ENCODE measurements around the gene ETS1. TPM values are rescaled to one million over a fixed set of nuclear protein-coding genes. Genes with fewer than 3 reads are reported as not detected.

Gene ETS1
- total RNA-seq, 2 donors from 2014 or later = 19.3 to 37.6 TPM

DNA sequence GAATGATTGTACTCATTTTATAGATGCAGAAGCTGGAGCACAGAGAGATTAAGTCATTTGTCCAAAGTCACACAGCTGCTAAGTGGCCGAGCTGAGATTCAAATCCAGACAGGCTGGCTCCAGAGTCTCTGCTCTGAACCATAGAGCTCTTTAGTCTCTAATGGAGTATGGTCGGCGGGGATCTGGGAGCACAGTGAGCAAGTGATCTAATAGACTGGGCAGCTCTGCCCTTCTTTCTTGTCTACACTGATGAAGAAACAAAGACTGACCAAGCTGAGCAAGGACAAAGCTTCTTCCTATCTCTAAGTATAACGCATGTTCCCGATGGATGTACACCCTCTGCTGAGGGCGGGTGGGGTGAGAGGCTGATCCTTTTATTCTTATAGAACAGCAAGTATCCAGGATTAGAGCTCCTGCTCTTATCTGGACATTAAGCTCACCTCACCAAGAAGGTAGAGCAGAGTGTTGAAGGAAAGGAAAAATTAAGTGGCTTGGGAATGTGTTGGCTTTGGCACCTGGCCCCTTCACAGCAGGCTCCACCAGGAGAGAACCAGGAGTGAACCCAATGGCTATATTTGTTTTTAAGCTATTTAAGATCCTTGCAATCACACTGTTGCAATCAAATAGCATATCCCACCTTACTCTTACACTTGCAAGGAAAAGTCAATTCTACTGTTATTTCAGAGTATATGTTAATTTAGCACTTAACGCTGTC is 68.7 kb downstream of the ETS1 start:
- Histone ChIP-seq H3K4me3 (peak overlapping the region; percentile 60), H3K27me3 (no peaks in the 10 kb centered on the region), H3K27ac (peak overlapping the region; percentile 60), H3K36me3 (no peaks in the 10 kb centered on the region), H3K9me3 (no peaks in the 10 kb centered on the region), H3K9ac (ENCODE audit: low read depth in 2 of 2, low read length in 2 of 2) (peak overlapping the region; percentile 8 to 71), H3K4me1 (peaks cover 8% of the 10 kb centered on the region)
- TF ChIP-seq, protein P1, sequence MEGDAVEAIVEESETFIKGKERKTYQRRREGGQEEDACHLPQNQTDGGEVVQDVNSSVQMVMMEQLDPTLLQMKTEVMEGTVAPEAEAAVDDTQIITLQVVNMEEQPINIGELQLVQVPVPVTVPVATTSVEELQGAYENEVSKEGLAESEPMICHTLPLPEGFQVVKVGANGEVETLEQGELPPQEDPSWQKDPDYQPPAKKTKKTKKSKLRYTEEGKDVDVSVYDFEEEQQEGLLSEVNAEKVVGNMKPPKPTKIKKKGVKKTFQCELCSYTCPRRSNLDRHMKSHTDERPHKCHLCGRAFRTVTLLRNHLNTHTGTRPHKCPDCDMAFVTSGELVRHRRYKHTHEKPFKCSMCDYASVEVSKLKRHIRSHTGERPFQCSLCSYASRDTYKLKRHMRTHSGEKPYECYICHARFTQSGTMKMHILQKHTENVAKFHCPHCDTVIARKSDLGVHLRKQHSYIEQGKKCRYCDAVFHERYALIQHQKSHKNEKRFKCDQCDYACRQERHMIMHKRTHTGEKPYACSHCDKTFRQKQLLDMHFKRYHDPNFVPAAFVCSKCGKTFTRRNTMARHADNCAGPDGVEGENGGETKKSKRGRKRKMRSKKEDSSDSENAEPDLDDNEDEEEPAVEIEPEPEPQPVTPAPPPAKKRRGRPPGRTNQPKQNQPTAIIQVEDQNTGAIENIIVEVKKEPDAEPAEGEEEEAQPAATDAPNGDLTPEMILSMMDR (IDR thresholded peaks at IDR 0.05) = no peak
- DNase-seq = no peak
- intact Hi-C loops (cut with DNase I) = no loop called here

DNA sequence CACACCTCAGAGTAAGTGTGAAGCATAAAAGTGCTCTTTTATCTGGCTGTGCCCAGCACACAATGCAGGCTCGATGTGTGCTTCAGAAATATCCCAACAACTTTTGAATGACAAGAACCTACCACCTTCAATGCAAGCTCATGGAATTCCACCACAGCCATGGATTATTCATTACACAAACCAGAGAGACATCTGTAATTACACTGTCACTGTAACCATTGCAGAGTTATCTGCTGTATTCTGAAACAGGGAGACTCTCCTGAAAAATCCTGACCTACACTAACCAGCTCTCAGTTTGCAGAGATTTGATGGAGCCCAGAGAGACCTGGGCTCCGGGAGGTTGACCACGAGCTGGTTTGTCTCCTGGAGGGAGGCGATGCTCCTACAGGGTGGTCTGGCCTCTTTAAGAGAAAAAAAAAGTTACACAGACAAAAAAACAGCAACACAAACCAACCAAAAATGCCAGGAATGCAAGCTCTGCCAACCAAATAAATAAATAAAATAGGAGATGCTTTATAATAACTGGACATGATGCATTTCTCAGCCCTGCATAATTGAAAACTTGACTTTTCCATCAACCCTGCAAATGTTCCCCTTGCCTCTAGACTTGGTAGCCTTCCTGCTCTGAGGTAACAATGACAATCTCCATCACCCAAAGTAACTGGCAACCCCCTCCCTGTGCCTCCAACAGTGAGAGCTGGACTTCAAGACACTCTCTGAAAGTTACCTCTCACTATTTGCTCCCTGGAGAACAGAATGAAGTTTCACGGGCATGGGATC is 69.7 kb downstream of the ETS1 start:
- Histone ChIP-seq H3K4me3 (peak overlapping the region; percentile 4), H3K9ac (ENCODE audit: low read depth in 2 of 2, low read length in 2 of 2) (peak overlapping the region in 1 of 2 donors; percentile 46), H3K27ac (peak overlapping the region; percentile 60), H3K36me3 (no peaks in the 10 kb centered on the region), H3K4me1 (peaks cover 8% of the 10 kb centered on the region), H3K9me3 (no peaks in the 10 kb centered on the region), H3K27me3 (no peaks in the 10 kb centered on the region)
- intact Hi-C loops (cut with DNase I) = no loop called here
- TF ChIP-seq, protein P1 (IDR thresholded peaks at IDR 0.05) = no peak
- DNase-seq = no peak

DNA sequence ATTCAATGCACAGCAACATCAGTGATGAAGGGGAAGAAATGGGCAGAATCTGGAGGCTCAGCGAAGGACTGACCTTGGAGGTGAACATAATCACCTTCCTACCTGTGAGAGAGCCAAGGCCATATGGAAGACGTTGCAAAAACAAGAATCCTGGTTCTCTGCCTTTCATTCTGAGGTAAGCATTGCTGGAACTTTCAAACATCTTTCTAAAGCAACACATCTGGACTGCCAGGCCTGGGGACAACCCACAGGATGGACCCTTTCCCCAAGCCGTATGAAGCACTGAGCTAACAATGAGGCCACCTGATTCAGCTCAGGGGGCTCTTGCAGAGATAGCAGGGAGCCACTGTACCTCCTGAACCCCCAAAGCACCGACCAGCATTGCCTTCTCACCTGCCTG is 70.5 kb downstream of the ETS1 start:
- peaks cover 8% of the 10 kb centered on the region for H3K4me1 ChIP-seq
- no peak for DNase-seq
- H3K4me3 ChIP-seq = peak overlapping the region; percentile 4
- TF ChIP-seq, protein P1 (IDR thresholded peaks at IDR 0.05) = no peak
- H3K27me3 ChIP-seq = no peaks in the 10 kb centered on the region
- peak overlapping the region in 1 of 2 donors; percentile 48 for H3K9ac ChIP-seq (ENCODE audit: low read depth in 2 of 2, low read length in 2 of 2)
- intact Hi-C loops (cut with DNase I) = no loop called here
- peak overlapping the region; percentile 60 for H3K27ac ChIP-seq
- H3K36me3 ChIP-seq = no peaks in the 10 kb centered on the region
- no peaks in the 10 kb centered on the region for H3K9me3 ChIP-seq

DNA sequence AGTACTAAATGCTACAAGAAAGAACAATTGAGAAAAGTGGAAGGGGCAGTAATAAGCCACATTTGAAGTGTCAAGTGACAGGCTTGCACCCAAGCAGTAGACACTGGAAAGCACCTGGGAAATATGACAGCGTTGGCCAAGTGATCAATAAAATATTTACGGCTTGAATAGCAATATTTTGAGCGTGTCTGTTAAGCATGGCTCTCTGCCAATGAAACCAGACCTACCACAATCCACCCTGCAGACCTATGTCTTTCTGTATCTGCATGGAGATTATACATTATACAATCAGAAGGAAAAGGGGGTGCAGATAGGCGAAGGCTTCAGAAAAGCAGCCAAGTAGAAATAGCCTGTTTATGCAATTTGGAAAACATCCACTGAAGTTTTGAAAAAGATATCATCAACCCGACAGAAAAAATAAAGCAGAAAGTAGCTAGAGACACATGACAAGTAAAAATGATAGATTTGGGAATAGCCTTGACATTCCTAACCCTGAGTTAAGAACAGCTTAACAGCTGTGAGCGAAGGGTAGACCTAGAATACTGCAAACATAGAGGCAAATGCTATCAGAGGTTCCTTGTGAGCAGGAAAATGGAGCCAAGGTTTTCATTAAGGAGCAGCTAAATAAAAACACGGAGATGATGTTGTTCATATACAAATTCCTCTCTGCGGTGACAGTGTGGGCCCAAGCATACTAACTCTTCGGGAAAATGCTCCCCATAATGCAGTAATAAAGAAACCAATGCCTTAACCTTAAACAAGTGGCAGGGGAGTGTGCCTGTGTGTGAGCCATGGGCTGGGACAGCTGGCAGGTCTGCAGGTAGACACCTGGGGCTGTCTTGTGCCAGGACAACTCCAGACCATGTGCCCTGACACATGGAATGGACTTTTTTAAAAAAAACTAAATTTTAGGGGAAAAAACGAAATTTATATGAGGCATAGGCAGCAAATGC is 71.3 kb downstream of the ETS1 start:
- no peak overlapping the region for H3K4me3 ChIP-seq
- H3K27ac ChIP-seq = peak overlapping the region; percentile 60
- no peaks in the 10 kb centered on the region for H3K36me3 ChIP-seq
- DNase-seq = no peak
- H3K9ac ChIP-seq (ENCODE audit: low read depth in 2 of 2, low read length in 2 of 2) = peak overlapping the region; percentile 27 to 48
- no peaks in the 10 kb centered on the region for H3K27me3 ChIP-seq
- intact Hi-C loops (cut with DNase I) = no loop called here
- TF ChIP-seq, protein P1 (IDR thresholded peaks at IDR 0.05) = no peak
- H3K9me3 ChIP-seq = no peaks in the 10 kb centered on the region
- H3K4me1 ChIP-seq = peaks cover 8% of the 10 kb centered on the region

DNA sequence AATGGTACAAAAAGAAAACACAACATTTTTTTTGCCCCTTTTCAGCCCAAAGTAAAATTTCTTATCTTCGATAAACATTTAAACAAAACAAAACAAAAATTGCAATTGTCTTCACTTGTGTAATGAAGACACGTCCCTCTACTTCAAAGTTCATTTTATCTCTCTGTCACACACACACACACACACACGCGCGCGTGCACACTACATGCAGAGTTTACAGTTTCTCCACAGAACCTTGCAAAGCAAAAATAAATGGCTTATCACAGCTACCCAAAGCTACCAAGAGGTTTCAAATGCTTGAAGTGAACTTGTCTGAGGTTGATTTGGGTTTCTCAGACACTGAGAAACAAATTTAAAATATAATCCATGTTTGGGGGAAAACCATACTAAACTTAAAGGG is 72.3 kb downstream of the ETS1 start:
- peaks cover 8% of the 10 kb centered on the region for H3K4me1 ChIP-seq
- H3K27me3 ChIP-seq = no peaks in the 10 kb centered on the region
- H3K27ac ChIP-seq = peak overlapping the region; percentile 4
- DNase-seq = no peak
- H3K9ac ChIP-seq (ENCODE audit: low read depth in 2 of 2, low read length in 2 of 2) = no peak overlapping the region
- intact Hi-C loops (cut with DNase I) = no loop called here
- no peaks in the 10 kb centered on the region for H3K9me3 ChIP-seq
- H3K4me3 ChIP-seq = no peak overlapping the region
- no peaks in the 10 kb centered on the region for H3K36me3 ChIP-seq
- TF ChIP-seq, protein P1 (IDR thresholded peaks at IDR 0.05) = no peak

All from colonic mucosa (tissue), 4 donors.